HFFc6 (cell line): ENCODE measurements around the gene CGB5. TPM values are rescaled to one million over a fixed set of nuclear protein-coding genes. Genes with fewer than 3 reads are reported as not detected.
"Not testable (repeated sequence)": the region's sequence is repeated elsewhere in the genome, so short reads cannot be mapped to it uniquely, and the experiment has no call there.

Experiments used
- DNase-seq: peaks from one replicate; pipeline ENCODE4 v3.0.0-alpha.2; 2018
- H3K27ac Mint-ChIP-seq: 2 replicates; pipeline ENCODE4 v1.8.0; 2020; ENCODE audit warnings: mild to moderate bottlenecking, mixed read lengths
- H3K27me3 Mint-ChIP-seq: 2 replicates; pipeline ENCODE4 v1.8.0; 2021; ENCODE audit warnings: mild to moderate bottlenecking, moderate library complexity, mixed read lengths; ENCODE audit not compliant: insufficient read depth
- H3K36me3 Mint-ChIP-seq: 2 replicates; pipeline ENCODE4 v1.8.0; 2021; ENCODE audit warnings: low read depth, mixed read lengths
- H3K4me1 Mint-ChIP-seq: 2 replicates; pipeline ENCODE4 v1.8.0; 2020; ENCODE audit warnings: low read depth, mixed read lengths
- H3K4me3 Mint-ChIP-seq: 2 replicates; pipeline ENCODE4 v1.8.0; 2020; ENCODE audit warnings: mild to moderate bottlenecking, moderate library complexity, mixed read lengths
- H3K9me3 Mint-ChIP-seq: 2 replicates; pipeline ENCODE4 v1.8.0; 2020; ENCODE audit warnings: mild to moderate bottlenecking, mixed read lengths
- CTCF ChIP-seq: fragments of 200-600 bp; sonication (generic); IDR thresholded peaks from 2 replicates; pipeline ENCODE4 v1.5.0; 2021; ENCODE audit warnings: antibody characterized with exemption, mild to moderate bottlenecking
- total RNA-seq, 6 experiments: library from RNA; stranded (reverse); fragmentation: NEBNext Ultra II Directional; extraction: Animal tissue kit (Norgen Biotek cat#: 25700); gene quantifications; 2 replicates in 1 of 6; 3 replicates in 5 of 6; pipeline ENCODE4 v1.2.3, GENCODE V29; 2021

The CGB5 gene
- total RNA-seq, 6 experiments from 2014 or later = 0.23 to 0.75 TPM; not detected in 4

DNA sequence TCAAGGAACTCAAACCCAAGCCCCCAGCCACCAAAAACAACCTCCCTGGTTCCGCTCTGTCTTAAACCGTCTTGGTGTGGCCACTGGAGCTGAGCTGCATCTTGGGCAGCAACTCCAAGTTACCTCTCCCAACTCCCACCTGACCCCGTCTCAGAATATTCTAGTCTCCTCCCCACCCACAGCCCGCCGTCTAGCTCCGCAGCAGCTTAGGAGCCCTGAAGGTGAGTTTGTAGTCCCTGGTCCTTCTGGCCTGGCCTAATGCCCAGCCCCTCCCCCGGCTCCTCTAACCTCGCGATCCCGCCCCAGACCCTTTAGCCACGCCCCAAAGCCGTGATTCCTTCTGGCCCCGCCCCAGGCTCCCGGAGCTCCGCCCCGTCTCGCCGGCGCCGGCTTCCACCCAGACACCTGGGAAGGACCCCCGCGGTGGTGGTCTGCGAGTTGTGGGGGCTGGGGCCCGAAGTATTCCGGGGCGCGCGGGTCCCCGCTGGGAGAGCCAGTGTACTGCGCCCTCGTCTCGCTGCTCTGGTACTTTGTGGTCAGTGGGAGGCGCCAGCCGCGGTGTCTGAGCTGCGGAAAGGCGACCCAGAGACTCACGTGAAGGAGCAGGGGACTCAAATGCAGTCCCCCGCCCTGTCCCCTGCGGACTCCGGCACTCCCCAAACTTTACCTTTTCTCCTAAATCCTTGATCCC is 24.3 kb upstream of the CGB5 start:
- Mint-ChIP-seq H3K27me3 (no peaks in the 10 kb centered on the region; the same call in none of the 2 replicates), H3K9me3 (no peaks in the 10 kb centered on the region), H3K36me3 (peaks cover 6% of the 10 kb centered on the region; the same call in 1 of the 2 replicates), H3K27ac (peak overlapping the region; percentile 14), H3K4me1 (peaks cover 31% of the 10 kb centered on the region), H3K4me3 (peak overlapping the region; percentile 80)
- peak; percentile 19 for TF ChIP-seq CTCF
- no peak for DNase-seq

DNA sequence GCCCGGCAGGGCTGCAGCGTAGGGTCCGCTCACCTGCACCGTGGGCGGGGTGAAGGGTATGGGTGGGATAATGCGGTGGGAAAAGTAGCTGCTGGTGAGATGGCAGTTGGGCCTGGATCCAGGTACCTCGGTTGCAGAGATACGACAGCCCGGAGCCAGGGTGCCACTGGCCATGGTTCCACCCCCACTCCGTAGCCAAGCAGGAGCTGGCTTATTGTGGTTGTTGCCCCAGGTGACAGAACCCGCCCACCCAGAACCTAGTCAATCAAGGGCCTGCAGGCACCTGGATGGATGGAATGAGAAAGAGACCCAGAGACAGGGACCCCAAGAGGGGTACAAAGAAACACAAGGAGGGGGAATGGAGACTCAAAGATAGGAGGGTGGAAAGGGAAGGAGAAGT is 23.3 kb upstream of the CGB5 start:
- 0 out of 2 replicates have a peak, but pooled peaks cover 5% of the 10 kb centered on the region for H3K36me3 Mint-ChIP-seq
- no peak for TF ChIP-seq CTCF
- H3K4me1 Mint-ChIP-seq = peaks cover 37% of the 10 kb centered on the region
- no peaks in the 10 kb centered on the region; the same call in 1 of the 2 replicates for H3K27me3 Mint-ChIP-seq
- DNase-seq = no peak
- H3K9me3 Mint-ChIP-seq = no peaks in the 10 kb centered on the region
- H3K27ac Mint-ChIP-seq = no peak overlapping the region
- no peak overlapping the region for H3K4me3 Mint-ChIP-seq

GRCh38 chr19:49020931-49021895 is 22.4 kb upstream of the CGB5 start:
- TF ChIP-seq CTCF = no peak
- peak; percentile 27 for DNase-seq

DNA sequence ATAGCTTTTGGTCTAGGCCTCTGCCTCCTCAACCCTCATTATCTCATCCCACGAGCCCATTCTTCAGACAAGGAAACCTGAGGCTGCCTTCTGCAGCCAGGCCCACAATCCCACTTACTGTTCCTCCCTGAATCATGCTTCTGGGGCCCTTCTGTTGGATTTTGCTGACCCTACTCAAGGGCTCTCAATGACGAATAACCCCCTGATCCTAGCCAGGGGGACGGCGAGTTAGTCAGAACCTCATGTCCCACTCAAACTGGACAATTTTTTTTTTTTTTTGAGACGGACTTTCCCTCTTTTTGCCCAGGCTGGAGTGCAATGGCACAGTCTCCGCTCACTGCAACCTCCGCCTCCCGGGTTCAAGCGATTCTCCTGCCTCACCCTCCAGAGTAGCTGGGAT is 21.5 kb upstream of the CGB5 start:
- no peak for TF ChIP-seq CTCF
- Mint-ChIP-seq H3K9me3 (no peaks in the 10 kb centered on the region), H3K27me3 (peaks cover 3% of the 10 kb centered on the region; the same call in 1 of the 2 replicates), H3K36me3 (no peaks in the 10 kb centered on the region), H3K27ac (no peak overlapping the region), H3K4me1 (peaks cover 44% of the 10 kb centered on the region), H3K4me3 (no peak overlapping the region)
- no peak for DNase-seq

More at GRCh38 chr19:49020931-49021895, 22.4 kb upstream of the CGB5 start:
- peaks cover 44% of the 10 kb centered on the region for H3K4me1 Mint-ChIP-seq
- no peaks in the 10 kb centered on the region for H3K36me3 Mint-ChIP-seq
- peaks cover 3% of the 10 kb centered on the region; the same call in 1 of the 2 replicates for H3K27me3 Mint-ChIP-seq
- no peak overlapping the region; the same call in 1 of the 2 replicates for H3K4me3 Mint-ChIP-seq
- H3K27ac Mint-ChIP-seq = peak overlapping the region; percentile 2; the same call in 1 of the 2 replicates
- H3K9me3 Mint-ChIP-seq = no peaks in the 10 kb centered on the region

DNA sequence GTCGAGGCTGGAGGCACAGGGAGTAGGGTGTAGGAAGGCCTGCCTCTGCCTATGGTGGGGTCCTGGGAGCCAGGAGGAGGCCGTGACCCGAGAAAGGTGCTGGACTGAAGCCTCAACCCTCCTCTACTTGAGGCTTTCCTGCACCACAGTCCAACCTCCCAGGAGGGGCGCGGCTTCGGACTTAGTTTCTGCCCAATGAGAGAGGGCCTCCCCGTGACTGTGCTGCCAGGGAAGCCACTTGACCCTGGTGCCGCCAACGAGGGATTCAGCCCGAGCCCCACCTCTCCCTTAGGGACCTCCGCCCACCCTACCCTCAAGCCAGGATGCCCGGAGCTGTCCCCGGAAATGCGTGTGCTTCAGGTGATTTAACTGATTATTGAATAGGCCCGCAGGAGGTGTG is 19.4 kb upstream of the CGB5 start, which contains the start of gene CGB3:
TSS of gene CGB3 (minus strand) at position 101 of the 400 bp plus-strand sequence. CDS start 362 bp downstream, outside the sequence.
- not testable (repeated sequence) for H3K4me3 Mint-ChIP-seq, H3K9me3 Mint-ChIP-seq, H3K36me3 Mint-ChIP-seq, H3K27me3 Mint-ChIP-seq, H3K27ac Mint-ChIP-seq, DNase-seq
- peaks cover 35% of the 10 kb centered on the region for H3K4me1 Mint-ChIP-seq

DNA sequence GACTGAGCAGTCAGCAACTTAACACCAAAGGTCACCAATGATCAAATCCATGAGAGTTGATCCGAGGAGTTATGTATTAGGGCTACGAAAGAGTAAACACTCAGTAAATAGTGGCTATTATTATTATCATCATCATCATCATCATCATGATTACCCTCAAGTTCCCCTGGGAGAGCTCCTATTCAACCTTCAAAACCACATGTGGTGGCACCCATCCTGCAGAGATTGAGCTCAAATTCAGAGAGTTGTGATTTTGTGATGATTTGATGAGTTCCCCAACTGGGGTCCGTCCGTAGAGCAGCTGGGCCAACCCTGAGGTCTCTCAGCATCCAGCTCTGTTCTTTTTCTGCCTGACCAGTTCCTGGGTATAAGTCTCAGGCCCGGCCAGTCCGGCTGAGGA is 18.6 kb upstream of the CGB5 start:
- H3K4me3 Mint-ChIP-seq, H3K27ac Mint-ChIP-seq, DNase-seq, H3K9me3 Mint-ChIP-seq, H3K27me3 Mint-ChIP-seq, H3K36me3 Mint-ChIP-seq: not testable (repeated sequence)
- peaks cover 41% of the 10 kb centered on the region for H3K4me1 Mint-ChIP-seq

DNA sequence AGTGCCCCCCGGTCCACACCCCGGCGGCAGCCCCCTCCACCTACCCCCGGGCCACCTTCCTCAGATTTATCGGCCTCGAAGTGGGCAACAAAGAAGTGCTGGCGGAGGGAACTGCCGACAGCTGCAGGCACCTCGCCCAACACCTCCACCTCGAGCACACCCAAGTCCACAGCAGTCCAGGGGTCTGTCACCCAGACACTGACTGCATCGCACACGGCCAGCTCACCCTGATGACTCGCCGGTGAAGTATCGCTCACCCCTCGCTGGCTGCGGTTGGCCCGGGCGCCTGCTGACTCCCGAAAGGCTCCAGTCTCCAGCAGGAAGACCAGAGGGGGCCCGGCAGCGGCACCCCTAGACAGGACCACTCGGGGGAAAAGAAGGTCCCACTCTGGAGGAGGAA is 18.0 kb upstream of the CGB5 start:
- not testable (repeated sequence) for H3K9me3 Mint-ChIP-seq, DNase-seq, H3K36me3 Mint-ChIP-seq, H3K27me3 Mint-ChIP-seq
- peaks cover 43% of the 10 kb centered on the region for H3K4me1 Mint-ChIP-seq
- peak overlapping the region; percentile 92 for H3K27ac Mint-ChIP-seq
- peak overlapping the region; percentile 65; the same call in 1 of the 2 replicates for H3K4me3 Mint-ChIP-seq

- not testable (repeated sequence) for H3K27ac Mint-ChIP-seq, H3K4me3 Mint-ChIP-seq, DNase-seq, H3K36me3 Mint-ChIP-seq, H3K9me3 Mint-ChIP-seq, H3K27me3 Mint-ChIP-seq
- H3K4me1 Mint-ChIP-seq = peaks cover 28% of the 10 kb centered on the region
Measured at GRCh38 chr19:49028686-49029085, 15.0 kb upstream of the CGB5 start.

DNA sequence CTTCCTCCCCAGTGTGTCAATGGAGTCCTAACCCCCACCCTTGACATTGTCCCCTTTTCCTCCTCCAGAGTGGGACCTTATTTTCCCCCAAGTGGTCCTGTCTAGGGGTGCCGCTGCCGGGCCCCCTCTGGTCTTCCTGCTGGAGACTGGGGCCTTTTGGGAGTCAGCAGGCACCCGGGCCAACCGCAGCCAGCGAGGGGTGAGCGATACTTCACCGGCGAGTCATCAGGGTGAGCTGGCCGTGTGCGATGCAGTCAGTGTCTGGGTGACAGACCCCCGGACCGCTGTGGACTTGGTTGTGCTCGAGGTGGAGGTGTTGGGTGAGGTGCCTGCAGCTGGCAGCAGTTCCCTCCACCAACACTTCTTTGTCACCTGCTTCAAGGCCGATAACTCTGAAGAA is 13.9 kb upstream of the CGB5 start:
- DNase-seq, H3K27me3 Mint-ChIP-seq, H3K9me3 Mint-ChIP-seq, H3K36me3 Mint-ChIP-seq, H3K4me3 Mint-ChIP-seq: not testable (repeated sequence)
- H3K27ac Mint-ChIP-seq = peak overlapping the region; percentile 77; the same call in 1 of the 2 replicates
- H3K4me1 Mint-ChIP-seq = peaks cover 28% of the 10 kb centered on the region
